LNCaP clone FGC (cell line): Measurements from ENCODE around the gene CDKL4.
"Not testable (repeated sequence)": the region's sequence is repeated elsewhere in the genome, so short reads cannot be mapped to it uniquely, and the experiment has no call there.

ENCODE experiments used
- DNase-seq: peaks from one replicate; pipeline ENCODE4 v3.0.0-alpha.2; 2011; ENCODE audit warnings: low read depth
- H3K4me3 ChIP-seq: 2 replicates; pipeline ENCODE4 v1.5.1; 2011; ENCODE audit warnings: mild to moderate bottlenecking, low read depth, low read length, control low read depth
- CTCF ChIP-seq: IDR thresholded peaks from 2 replicates; pipeline ENCODE4 v1.5.1; 2012; ENCODE audit warnings: mild to moderate bottlenecking; ENCODE audit not compliant: control insufficient read depth, insufficient read depth; ENCODE audit errors: extremely low read depth

The CDKL4 gene

GRCh38 chr2:39164089-39164488 is 79.7 kb downstream of the CDKL4 start:
- no peak overlapping the region for H3K4me3 ChIP-seq
- TF ChIP-seq CTCF, result no peak
- DNase-seq, result no peak

- no peak for TF ChIP-seq CTCF
- H3K4me3 ChIP-seq, result no peak overlapping the region
- DNase-seq, result no peak
Observed at GRCh38 chr2:39160982-39161381, 82.8 kb downstream of the CDKL4 start.

- DNase-seq, result no peak
- no peak overlapping the region for H3K4me3 ChIP-seq
- no peak for TF ChIP-seq CTCF
Observed at GRCh38 chr2:39159283-39159682, 84.5 kb downstream of the CDKL4 start.

- no peak for DNase-seq
- no peak overlapping the region for H3K4me3 ChIP-seq
- no peak for TF ChIP-seq CTCF
Observed at GRCh38 chr2:39158351-39158750, 85.4 kb downstream of the CDKL4 start.

GRCh38 chr2:39156846-39157245 is 86.9 kb downstream of the CDKL4 start:
- no peak for TF ChIP-seq CTCF
- no peak overlapping the region for H3K4me3 ChIP-seq
- DNase-seq, result no peak

DNA sequence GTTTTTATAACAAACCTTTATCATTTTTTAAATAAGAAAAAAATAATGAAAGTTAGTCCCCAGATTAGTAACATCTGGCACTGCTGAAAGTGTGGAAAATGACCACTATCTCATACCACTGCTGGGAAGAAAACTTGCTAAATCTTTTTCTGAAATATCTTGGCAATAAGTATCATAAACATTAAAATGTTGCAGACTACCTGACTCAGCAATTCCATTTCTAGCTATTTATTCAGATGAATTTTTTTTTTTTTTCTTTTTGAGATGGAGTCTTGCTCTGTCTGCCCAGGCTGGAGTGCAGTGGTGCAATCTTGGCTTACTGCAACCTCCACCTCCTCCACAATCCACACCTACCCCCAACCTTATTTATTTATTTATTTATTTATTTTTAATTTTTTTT is 87.7 kb downstream of the CDKL4 start:
- TF ChIP-seq CTCF, result no peak
- H3K4me3 ChIP-seq, result no peak overlapping the region
- DNase-seq, result no peak

GRCh38 chr2:39155573-39155972 is 88.2 kb downstream of the CDKL4 start:
- DNase-seq, H3K4me3 ChIP-seq: not testable (repeated sequence)

GRCh38 chr2:39154944-39155343 is 88.8 kb downstream of the CDKL4 start:
- H3K4me3 ChIP-seq, result no peak overlapping the region
- no peak for DNase-seq
- TF ChIP-seq CTCF, result no peak
